IMR-90 (cell line): Measurements from ENCODE around the gene PRKAR2A. TPM values are rescaled to one million over a fixed set of nuclear protein-coding genes. Genes with fewer than 3 reads are reported as not detected.

Source experiments
- polyA plus RNA-seq, 3 experiments: library from polyadenylated mRNA; depleted of rRNA; stranded (reverse); fragments of >200 nt; gene quantifications; 2 replicates each; pipeline ENCODE4 v1.2.3, GENCODE V29; 2012; ENCODE audit warnings: low replicate concordance in 1 of 3
- total RNA-seq: library from RNA; depleted of rRNA; stranded (reverse); fragments of >200 nt; gene quantifications from 2 replicates; pipeline ENCODE4 v1.2.3, GENCODE V29; 2012; rRNA removed

PRKAR2A gene
- total and polyA plus RNA-seq, 2 of the 4 experiments (the other 2 are of a cell fraction), result 11.3 to 48.2 TPM

Other genes starting within 250 kb of the PRKAR2A start
- gene UQCRC1, start 238.2 kb downstream of the PRKAR2A start, total RNA-seq, result 952 and 1,365 TPM in 2 replicates
- gene UQCRC1, start 238.2 kb downstream of the PRKAR2A start, polyA plus RNA-seq (2012; rRNA removed), result 410 and 474 TPM in 2 replicates
- gene TMEM89, start 226.1 kb downstream of the PRKAR2A start, total RNA-seq, result not detected in 2 replicates
- 0.15 TPM in 1 of 2 replicates, not detected in the other for gene TMEM89, start 226.1 kb downstream of the PRKAR2A start, polyA plus RNA-seq (2012; rRNA removed)
- 11.7 and 11.8 TPM in 2 replicates for gene SLC26A6, start 212.4 kb downstream of the PRKAR2A start, total RNA-seq
- gene SLC26A6, start 212.4 kb downstream of the PRKAR2A start, polyA plus RNA-seq (2012; rRNA removed), result 31.4 and 34.3 TPM in 2 replicates
- 0.18 and 0.28 TPM in 2 replicates for gene CELSR3, start 185.0 kb downstream of the PRKAR2A start, total RNA-seq
- 0.59 and 0.63 TPM in 2 replicates for gene CELSR3, start 185.0 kb downstream of the PRKAR2A start, polyA plus RNA-seq (2012; rRNA removed)
- gene NCKIPSD, start 162.0 kb downstream of the PRKAR2A start, total RNA-seq, result 21.0 and 21.9 TPM in 2 replicates
- gene NCKIPSD, start 162.0 kb downstream of the PRKAR2A start, polyA plus RNA-seq (2012; rRNA removed), result 38.3 and 42.3 TPM in 2 replicates
- 73.7 and 76.9 TPM in 2 replicates for gene IP6K2, start 130.7 kb downstream of the PRKAR2A start, total RNA-seq
- 155 and 169 TPM in 2 replicates for gene IP6K2, start 130.7 kb downstream of the PRKAR2A start, polyA plus RNA-seq (2012; rRNA removed)
- gene SLC25A20, start 51.0 kb upstream of the PRKAR2A start, total RNA-seq, result 27.1 and 29.2 TPM in 2 replicates
- gene SLC25A20, start 51.0 kb upstream of the PRKAR2A start, polyA plus RNA-seq (2012; rRNA removed), result 21.8 and 23.8 TPM in 2 replicates
- 73.0 and 93.7 TPM in 2 replicates for gene ARIH2, start 71.0 kb upstream of the PRKAR2A start, total RNA-seq
- gene ARIH2, start 71.0 kb upstream of the PRKAR2A start, polyA plus RNA-seq (2012; rRNA removed), result 54.0 and 62.3 TPM in 2 replicates
- gene P4HTM, start 142.4 kb upstream of the PRKAR2A start, total RNA-seq, result 10.4 and 11.1 TPM in 2 replicates
- 26.1 and 29.7 TPM in 2 replicates for gene P4HTM, start 142.4 kb upstream of the PRKAR2A start, polyA plus RNA-seq (2012; rRNA removed)
- gene WDR6, start 159.5 kb upstream of the PRKAR2A start, total RNA-seq, result 55.8 and 60.9 TPM in 2 replicates
- gene WDR6, start 159.5 kb upstream of the PRKAR2A start, polyA plus RNA-seq (2012; rRNA removed), result 160 and 172 TPM in 2 replicates
- gene DALRD3, start 170.7 kb upstream of the PRKAR2A start, total RNA-seq, result 27.8 and 28.3 TPM in 2 replicates
- 42.2 and 43.5 TPM in 2 replicates for gene DALRD3, start 170.7 kb upstream of the PRKAR2A start, polyA plus RNA-seq (2012; rRNA removed)
- 26.5 and 43.3 TPM in 2 replicates for gene NDUFAF3, start 174.2 kb upstream of the PRKAR2A start, total RNA-seq
- 112 and 137 TPM in 2 replicates for gene NDUFAF3, start 174.2 kb upstream of the PRKAR2A start, polyA plus RNA-seq (2012; rRNA removed)
- 268 and 296 TPM in 2 replicates for gene IMPDH2, start 181.5 kb upstream of the PRKAR2A start, total RNA-seq
- 190 and 194 TPM in 2 replicates for gene IMPDH2, start 181.5 kb upstream of the PRKAR2A start, polyA plus RNA-seq (2012; rRNA removed)
- 62.7 and 72.2 TPM in 2 replicates for gene QRICH1, start 246.2 kb upstream of the PRKAR2A start, total RNA-seq
- gene QRICH1, start 246.2 kb upstream of the PRKAR2A start, polyA plus RNA-seq (2012; rRNA removed), result 77.3 and 79.9 TPM in 2 replicates